Measurements from ENCODE around the gene ZNF574. TPM values are rescaled to one million over a fixed set of nuclear protein-coding genes. Genes with fewer than 3 reads are reported as not detected.

ZNF574 gene
- total RNA-seq, 1 experiment from 2014 or later = 22.4 TPM

- CTCF ChIA-PET = no interaction called here
- intact Hi-C loops (cut with micrococcal nuclease; ENCODE audit: unreplicated experiment) = no loop called here
These were observed 10.3 kb downstream of the ZNF574 start for GRCh38 chr19:42086188-42086736.

GRCh38 chr19:42086770-42087550, 11.0 kb downstream of the ZNF574 start:
- H3K4me1 Mint-ChIP-seq (ENCODE audit: low read depth, unreplicated experiment) = peaks cover 12% of the 10 kb centered on the region
- TF ChIP-seq CTCF (IDR thresholded peaks at IDR 0.05; ENCODE audit: insufficient read depth in 1 of 2, low read depth in 1 of 2, low read length in 1 of 2, severe bottlenecking in 1 of 2, unreplicated experiment in 1 of 2) = no peak
- intact Hi-C loops (cut with micrococcal nuclease; ENCODE audit: unreplicated experiment) = no loop called here
- no peaks in the 10 kb centered on the region for H3K9me3 Mint-ChIP-seq (ENCODE audit: unreplicated experiment)
- H3K4me1 ChIP-seq = peaks cover 2% of the 10 kb centered on the region; the same call in 1 of the 2 replicates
- CTCF ChIA-PET = no interaction called here
- DNase-seq = no peak
- no peaks in the 10 kb centered on the region for H3K27me3 ChIP-seq (replicated peaks; ENCODE audit: control insufficient read depth, insufficient read depth, low read length)
- no peaks in the 10 kb centered on the region for H3K9me3 ChIP-seq
- H3K36me3 ChIP-seq (ENCODE audit: control insufficient read depth, insufficient read depth, low read length) = no peaks in the 10 kb centered on the region
- no peak overlapping the region for H3K4me3 ChIP-seq (ENCODE audit: low read depth, low read length)
- no peak overlapping the region for H3K4me3 Mint-ChIP-seq (ENCODE audit: unreplicated experiment)
- POLR2A ChIA-PET = no interaction called here
- no peak overlapping the region for H3K27ac Mint-ChIP-seq (ENCODE audit: unreplicated experiment)
- H3K36me3 Mint-ChIP-seq (ENCODE audit: insufficient read depth, unreplicated experiment) = peaks cover 25% of the 10 kb centered on the region
- no TSS peak for BruUV-seq (replicated peaks)
- no peaks in the 10 kb centered on the region for H3K27me3 Mint-ChIP-seq (ENCODE audit: insufficient read depth, unreplicated experiment)

More at GRCh38 chr19:42086188-42086736, 10.3 kb downstream of the ZNF574 start:
- peaks cover 30% of the 10 kb centered on the region for H3K36me3 Mint-ChIP-seq (ENCODE audit: insufficient read depth, unreplicated experiment)
- no peaks in the 10 kb centered on the region for H3K27me3 ChIP-seq (replicated peaks; ENCODE audit: control insufficient read depth, insufficient read depth, low read length)
- TF ChIP-seq CTCF (IDR thresholded peaks at IDR 0.05; ENCODE audit: insufficient read depth in 1 of 2, low read depth in 1 of 2, low read length in 1 of 2, severe bottlenecking in 1 of 2, unreplicated experiment in 1 of 2) = no peak
- no peaks in the 10 kb centered on the region for H3K36me3 ChIP-seq (ENCODE audit: control insufficient read depth, insufficient read depth, low read length)
- H3K4me1 ChIP-seq = peaks cover 9% of the 10 kb centered on the region
- no peak overlapping the region for H3K27ac Mint-ChIP-seq (ENCODE audit: unreplicated experiment)
- H3K4me1 Mint-ChIP-seq (ENCODE audit: low read depth, unreplicated experiment) = peaks cover 19% of the 10 kb centered on the region
- POLR2A ChIA-PET = no interaction called here
- no peaks in the 10 kb centered on the region for H3K27me3 Mint-ChIP-seq (ENCODE audit: insufficient read depth, unreplicated experiment)
- H3K9me3 ChIP-seq = no peaks in the 10 kb centered on the region
- H3K9me3 Mint-ChIP-seq (ENCODE audit: unreplicated experiment) = no peaks in the 10 kb centered on the region
- no TSS peak for BruUV-seq (replicated peaks)
- H3K4me3 ChIP-seq (ENCODE audit: low read depth, low read length) = no peak overlapping the region
- no peak for DNase-seq
- no peak overlapping the region for H3K4me3 Mint-ChIP-seq (ENCODE audit: unreplicated experiment)

- H3K4me1 Mint-ChIP-seq (ENCODE audit: low read depth, unreplicated experiment) = peaks cover 5% of the 10 kb centered on the region
- H3K27me3 Mint-ChIP-seq (ENCODE audit: insufficient read depth, unreplicated experiment) = no peaks in the 10 kb centered on the region
- intact Hi-C loops (cut with micrococcal nuclease; ENCODE audit: unreplicated experiment) = no loop called here
- ChIA-PET CTCF (no interaction called here), POLR2A (no interaction called here)
- H3K4me3 Mint-ChIP-seq (ENCODE audit: unreplicated experiment) = no peak overlapping the region
- no peak for TF ChIP-seq CTCF (IDR thresholded peaks at IDR 0.05; ENCODE audit: insufficient read depth in 1 of 2, low read depth in 1 of 2, low read length in 1 of 2, severe bottlenecking in 1 of 2, unreplicated experiment in 1 of 2)
- H3K9me3 Mint-ChIP-seq (ENCODE audit: unreplicated experiment) = no peaks in the 10 kb centered on the region
- no peak for DNase-seq
- H3K4me1 ChIP-seq = no peaks in the 10 kb centered on the region
- H3K36me3 Mint-ChIP-seq (ENCODE audit: insufficient read depth, unreplicated experiment) = peaks cover 16% of the 10 kb centered on the region
- no peaks in the 10 kb centered on the region for H3K27me3 ChIP-seq (replicated peaks; ENCODE audit: control insufficient read depth, insufficient read depth, low read length)
- H3K27ac Mint-ChIP-seq (ENCODE audit: unreplicated experiment) = no peak overlapping the region
- no TSS peak for BruUV-seq (replicated peaks)
- H3K4me3 ChIP-seq (ENCODE audit: low read depth, low read length) = no peak overlapping the region
- no peaks in the 10 kb centered on the region for H3K9me3 ChIP-seq
- H3K36me3 ChIP-seq (ENCODE audit: control insufficient read depth, insufficient read depth, low read length) = no peaks in the 10 kb centered on the region
These were observed 12.7 kb downstream of the ZNF574 start for GRCh38 chr19:42088471-42089190.

Data from Caco-2 (cell line).